GM19463 (cell line): ENCODE measurements around the gene AHR.

Experiments
- ATAC-seq: cut with Tn5 transposase; IDR thresholded peaks from one replicate; pipeline ENCODE4 v1.9.1; 2021; ENCODE audit warnings: mild to moderate bottlenecking, moderate library complexity; ENCODE audit not compliant: unreplicated experiment

Gene AHR

DNA sequence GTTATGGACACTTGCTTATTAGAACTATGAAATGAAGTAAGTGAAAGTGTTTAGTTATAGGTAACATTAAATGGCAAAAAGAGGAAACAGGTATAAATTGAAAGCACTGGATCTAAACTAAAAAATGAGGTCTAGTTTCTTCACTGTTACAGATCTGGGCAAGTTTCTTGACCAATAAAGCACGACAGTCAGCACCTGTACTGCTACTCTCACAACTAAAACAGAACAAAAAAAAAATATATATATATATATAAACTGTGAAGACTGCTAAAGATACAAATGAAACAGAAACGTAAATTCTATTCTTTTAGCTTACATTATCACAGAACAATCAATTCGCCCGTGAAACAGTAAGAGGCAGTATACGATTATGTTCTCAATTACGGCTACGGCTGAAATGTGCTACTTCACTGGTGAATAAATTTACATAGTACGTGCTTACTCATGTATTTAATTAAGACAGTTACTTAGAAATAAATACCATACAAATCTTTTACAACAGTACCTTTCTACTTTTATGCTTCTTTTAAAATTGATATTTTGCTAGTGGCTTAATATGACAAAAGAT is 4.2 kb downstream of the AHR start:
- peak; percentile 20 for ATAC-seq

DNA sequence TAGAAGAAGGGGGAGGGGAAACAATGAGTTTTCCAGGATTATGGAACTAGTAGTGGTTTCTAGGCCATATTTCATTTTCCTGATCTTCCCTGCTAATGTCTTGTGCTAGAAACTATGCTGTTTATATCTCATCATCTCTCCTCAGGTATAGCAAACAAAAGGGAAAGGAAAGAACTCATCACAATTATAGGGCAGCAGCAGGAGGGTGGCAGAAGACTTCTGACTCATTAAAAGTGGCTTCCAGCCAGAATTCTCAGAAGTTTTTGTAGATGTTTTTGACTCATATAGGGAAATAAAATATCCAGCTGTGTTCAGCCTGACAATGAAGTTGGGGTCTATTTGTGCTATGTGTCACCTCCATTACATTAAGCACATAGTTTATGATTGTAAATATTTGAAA is 6.5 kb downstream of the AHR start:
- peak; percentile 26 for ATAC-seq

DNA sequence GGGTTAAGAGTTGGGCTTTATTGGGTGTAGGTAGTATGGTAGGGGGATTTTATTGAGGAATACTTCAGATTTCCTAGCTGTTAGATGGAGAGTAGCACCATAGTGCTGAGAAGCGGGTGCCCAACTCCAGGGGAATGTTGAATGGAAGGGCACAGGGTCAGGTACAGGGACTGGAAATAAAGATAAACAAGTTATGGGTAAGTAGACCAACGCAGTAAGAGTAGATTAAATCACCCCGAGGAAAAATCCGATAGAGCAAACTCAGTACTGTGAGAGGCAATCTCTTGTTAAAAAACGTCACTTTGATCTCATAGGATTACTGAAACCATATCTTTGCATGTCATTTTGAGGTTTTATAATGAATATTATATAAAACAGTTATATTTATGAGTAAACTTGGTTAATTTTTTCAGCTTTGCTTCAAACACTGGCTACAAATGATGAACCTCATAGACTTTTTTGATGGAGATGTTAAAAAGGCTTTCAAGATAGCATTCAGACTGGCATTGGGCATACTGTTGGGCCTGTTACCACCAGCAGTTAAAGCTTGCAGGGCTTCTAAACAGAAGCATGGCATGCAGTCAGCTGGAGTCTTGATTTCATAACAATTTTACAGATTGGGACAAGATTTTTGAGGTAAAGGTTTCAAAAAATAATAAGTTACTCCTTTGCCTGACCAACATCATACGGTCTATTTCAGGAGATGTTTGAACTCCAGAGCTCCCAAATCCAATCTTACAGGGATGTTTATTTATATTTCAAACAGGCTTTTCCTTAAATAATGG is 7.1 kb downstream of the AHR start:
- no peak for ATAC-seq

DNA sequence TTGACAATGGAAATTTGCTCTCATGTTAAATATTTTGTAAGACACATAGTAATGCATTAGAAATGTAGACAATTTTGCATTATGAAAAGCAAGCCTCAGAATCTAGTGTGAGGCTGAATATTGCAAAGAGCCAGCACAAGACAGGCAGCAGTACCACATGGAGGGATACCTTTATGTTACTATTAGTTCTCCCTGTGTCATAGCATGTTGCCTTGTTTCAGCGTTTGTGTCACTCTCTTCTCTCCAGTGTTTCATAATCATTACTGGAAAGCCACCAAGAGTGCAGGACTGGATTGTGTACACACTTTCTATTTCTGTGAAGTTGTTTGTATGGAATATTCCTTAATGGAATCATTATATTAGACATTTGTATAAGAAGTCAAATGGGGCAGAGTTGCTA is 8.5 kb downstream of the AHR start:
- ATAC-seq = no peak

DNA sequence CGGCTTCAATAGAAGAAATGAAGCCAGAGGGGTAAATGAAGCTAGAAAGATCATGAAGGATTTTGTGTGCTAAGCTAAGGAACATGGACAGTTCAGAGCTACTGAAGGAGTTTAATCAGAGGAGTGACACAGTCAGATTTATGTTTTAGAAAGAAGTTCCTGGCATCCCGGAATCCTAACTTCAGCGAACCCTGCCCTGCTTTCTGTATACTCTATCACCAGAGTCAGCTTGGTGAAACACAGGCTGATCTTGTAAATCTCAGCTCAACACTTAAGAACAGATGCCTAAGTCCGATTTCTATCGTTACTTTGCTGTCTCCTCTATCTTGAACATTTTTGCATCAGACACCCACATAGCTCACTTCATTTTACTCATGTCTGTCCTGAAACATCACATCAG is 9.1 kb downstream of the AHR start:
- no peak for ATAC-seq

DNA sequence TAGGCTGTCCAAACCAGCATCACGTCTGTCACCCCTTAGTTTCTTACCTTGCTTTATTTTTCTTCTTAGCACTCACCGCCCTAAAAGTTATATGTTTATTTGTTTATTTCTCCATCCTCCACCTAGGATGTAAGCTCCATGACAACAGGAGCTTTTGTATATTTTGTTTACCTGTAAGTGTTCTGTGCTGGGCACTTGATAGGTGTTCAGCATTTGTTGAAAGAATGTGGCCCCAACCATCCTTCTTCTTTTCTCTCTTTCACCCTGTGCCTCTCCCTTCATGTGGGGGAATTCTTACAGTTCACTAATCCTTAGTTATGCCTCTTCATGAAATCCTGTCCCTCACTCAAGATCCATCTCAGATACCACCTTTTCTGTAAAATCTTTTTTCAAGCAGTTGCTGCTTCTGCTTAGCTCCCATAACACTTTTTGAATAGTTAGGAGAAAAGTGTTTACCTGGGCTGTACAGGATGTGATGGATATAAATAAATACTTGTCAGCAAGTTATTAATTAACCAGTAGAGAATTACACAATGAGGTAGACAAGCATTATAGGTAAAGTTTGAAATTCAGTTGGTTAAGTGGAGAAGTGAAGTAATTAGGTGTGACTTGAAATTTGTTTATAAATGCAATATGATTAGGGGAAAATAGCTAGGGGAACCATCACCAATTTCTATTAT is 9.7 kb downstream of the AHR start:
- ATAC-seq = no peak

DNA sequence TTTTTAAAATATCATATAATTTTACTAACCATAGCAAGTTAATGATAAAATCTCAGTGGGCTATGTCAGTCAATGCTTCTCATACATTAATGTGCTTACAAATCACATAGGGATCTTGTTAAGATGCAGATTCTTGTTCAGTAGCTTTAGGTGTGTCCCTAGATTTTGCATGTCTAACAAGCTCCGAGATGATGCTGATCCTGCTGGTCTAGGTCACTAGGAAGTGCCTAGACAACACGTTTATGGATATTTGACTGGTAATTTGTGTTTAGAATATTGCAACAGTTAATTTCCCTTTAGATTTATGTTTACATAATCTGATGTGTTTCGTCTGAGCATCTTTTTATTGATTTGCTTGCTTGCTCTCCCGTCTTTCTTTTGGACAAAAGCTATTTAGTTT is 12.7 kb downstream of the AHR start:
- ATAC-seq = no peak

DNA sequence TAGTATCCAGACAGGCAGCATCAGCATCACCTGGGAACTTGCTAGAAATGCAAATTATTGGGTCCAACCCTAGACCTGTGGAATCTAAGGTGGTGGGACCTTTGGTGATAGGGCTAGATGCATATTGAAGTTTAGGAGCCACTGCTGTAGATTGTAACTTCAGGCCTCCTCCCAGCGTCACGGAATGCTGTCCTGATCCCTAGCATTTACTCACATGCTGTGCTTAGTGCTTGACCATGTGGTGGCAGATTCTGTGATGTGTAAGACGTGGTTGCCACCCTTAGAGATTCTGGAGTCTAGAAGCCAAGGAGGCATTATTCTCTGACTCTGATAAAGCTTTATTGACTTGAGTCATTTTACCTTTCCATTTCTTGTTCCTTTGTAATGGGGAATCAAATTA is 13.5 kb downstream of the AHR start:
- no peak for ATAC-seq

DNA sequence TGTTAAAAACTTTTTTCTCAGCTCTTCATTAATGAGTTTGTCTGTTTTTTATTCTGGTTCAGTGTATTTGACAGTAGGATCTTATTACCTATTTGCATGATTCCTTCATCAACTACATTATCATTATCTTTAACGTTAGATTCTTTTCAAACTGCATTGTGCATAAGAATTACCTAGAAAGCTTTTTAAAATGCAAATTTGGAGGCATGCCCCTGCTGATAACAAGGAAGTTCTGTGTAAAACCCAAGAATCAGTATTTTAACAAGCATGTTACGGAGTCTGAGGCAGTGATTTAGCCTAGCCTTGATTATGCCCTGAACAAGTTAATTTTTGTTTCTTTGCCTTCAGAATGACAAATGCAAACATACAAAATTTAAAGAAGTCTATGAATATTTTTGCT is 14.2 kb downstream of the AHR start:
- no peak for ATAC-seq

DNA sequence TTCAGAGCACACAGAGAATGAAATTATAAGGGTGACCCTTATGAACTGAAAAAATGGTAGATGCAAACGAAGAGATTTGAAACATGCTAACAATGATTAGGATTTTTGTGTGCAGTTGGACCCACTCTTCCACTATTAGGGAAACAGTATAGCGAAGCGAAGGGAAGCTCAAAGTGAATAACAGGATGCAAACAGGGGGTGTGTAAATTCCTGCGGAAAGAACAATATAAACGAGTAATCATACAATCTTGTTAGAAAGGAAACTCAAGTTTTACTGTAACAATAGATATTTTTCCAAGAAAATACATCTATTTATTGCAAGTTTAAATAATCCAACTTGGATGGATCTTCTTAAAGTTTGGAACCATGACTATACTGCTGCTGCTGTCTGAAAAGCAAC is 14.7 kb downstream of the AHR start:
- ATAC-seq = no peak

DNA sequence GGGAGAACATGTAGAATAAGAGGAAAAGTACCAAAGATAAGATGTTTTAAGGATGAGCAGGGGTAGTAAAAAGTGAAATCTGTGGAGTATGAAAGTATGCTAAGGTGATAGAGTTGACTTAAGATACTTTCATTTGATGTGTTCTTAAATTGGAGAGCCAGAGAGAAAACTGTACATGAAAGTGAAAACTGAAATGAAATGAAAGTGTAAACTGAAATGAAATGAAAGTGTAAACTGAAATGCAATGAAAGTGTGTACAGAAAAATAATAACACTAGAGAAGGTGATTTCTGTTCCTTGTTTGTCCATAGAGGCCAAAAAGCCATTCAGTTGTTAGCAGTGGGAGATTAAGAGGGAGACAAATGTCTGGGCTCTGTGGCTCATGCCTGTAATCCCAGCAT is 17.5 kb downstream of the AHR start:
- ATAC-seq = no peak

DNA sequence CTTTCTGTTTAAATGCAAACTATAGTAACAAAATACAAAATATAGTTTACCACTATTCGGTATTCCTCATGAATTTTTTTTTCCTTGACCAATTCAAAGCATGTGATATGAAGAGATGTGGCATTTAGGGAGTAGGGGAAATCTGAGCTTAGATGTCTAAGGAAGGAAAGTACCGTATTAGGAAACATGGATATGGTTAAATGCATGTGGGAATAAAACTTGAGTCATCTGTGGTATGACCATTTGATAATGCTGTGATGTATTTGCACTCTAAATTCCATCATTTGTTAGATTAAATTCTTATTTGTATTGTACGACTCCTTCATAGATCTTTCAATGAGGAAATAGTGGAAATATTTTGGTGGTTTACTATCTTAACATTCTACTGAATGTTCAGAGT is 19.7 kb downstream of the AHR start:
- ATAC-seq = no peak

DNA sequence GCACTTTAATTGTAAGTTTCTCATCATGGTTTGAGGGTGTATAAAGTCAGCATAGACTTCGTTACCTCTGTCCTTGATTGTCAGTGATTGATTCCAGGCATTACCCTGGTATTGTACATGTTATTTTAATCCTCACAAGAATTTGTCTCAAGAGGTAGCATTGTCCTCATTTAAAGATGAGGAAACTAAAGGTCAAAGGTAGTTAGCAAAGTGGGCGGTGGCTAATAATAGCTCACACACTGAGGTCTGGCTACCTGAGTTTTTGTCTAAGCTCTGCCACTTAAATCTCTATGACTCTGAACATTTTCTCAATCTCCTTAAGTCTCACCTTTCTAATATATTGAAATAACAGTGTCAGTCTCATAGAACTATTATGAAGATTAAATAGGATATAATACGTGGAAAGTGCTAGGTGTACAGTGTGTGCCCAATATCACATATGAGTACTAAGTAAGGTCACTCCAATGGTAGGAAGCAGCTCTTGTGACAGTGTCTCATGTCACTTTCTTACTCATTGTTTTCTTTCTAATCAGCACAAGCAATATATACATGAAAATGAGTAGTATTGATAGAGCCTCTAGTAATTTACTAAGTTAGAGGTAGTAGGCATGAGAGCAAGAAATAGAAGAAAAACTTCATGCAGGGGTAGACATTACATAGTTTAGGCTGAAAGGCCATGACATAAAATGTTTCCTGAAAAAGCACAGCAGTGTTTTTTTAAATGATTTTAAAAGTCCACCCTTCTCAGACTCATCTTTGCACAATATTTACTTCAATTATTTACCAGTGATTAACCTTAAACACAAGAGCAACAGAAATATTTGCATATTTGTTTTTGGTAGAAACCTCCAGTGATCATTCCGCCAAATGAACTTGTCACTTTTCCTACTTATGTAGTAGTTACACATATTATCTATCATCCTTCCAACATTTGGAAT is 21.0 kb downstream of the AHR start:
- no peak for ATAC-seq

DNA sequence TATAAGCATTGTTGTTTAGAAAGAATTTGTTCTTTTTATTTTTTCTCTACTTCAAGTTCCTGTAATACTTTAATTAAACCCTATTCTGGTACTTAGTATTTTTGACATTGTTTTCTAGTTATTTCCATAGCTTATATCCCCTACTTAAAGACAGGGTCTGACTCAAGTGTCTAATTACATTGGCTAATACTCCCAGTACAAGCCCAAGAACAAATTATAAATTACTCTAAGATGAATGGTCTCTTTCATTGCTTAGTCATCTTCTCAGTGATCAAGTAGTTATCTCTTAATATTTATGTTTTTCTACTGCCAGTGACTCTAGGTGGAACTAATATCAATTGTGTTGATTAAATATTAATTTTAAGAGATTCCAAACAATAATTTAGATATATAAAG is 21.6 kb downstream of the AHR start:
- no peak for ATAC-seq

DNA sequence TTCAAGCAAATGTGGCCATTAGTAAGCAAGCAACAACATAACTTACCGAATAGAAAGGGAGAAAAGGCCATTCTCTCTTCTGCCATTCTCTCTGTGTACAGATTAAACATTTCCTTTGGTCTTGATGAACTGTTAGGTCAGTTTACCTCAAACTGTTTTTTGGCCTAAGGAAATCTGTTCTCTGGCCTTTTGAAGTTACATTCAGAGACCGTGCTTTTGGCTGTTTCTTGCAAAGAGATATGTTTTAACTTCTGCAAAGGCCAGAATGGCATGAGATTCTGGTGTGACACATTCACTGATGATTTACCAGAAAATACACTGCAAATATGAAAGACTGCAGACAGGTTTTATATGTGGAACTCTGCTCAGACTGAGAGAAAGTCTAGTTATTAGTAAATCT is 22.2 kb downstream of the AHR start:
- no peak for ATAC-seq

DNA sequence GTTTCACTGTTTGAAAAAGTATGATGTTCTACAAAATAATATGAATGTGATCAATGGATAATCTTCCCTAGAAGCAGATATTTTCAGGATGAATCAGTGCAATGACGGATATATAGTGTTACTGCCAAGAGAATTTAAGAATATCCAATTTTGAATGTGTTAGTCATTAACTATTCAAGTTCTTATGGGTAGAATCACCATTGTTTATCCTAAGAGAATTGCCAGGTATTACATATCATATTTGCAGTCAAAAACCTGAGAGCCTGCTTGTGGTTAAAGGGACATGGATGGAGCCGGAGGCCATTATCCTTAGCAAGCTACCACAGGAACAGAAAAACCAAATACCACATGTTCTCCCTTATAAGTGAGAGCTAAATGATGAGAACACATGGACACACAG is 26.9 kb downstream of the AHR start:
- no peak for ATAC-seq

DNA sequence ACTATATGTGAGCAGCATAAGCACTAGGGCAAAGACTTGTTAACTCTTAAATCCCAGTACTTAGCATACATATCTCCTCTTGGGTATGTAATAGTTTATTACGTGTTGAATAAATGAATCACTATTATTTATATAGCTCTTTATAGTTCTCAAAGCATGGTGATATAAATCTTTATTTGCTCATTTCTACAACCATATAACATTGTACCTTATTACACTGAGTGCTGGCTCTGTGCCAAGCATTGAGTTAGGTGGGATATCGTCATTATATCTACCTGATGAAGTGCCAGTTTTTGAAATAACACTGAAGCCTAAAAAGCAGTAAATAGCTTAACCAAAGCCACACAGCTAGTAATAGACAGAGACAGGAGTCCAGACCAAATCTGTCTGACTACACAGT is 27.9 kb downstream of the AHR start:
- no peak for ATAC-seq

DNA sequence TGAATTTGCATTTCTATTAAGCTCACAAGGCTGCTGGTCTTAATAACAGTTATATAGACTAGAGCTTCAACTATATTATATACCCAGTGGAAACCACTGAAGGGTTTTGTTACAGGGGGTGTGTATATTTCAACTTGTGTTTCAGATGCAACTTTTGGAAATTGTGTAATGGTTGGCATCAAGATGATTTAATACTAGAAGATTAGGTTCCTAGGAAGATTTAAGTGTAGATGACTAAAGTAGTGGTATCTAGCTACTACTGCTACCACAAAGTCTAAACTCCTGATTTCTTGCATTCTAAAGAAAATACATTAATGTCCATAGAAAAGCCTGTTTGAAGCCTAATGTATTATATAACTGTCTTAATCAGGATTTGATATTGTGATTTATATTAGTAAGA is 30.2 kb downstream of the AHR start:
- no peak for ATAC-seq

DNA sequence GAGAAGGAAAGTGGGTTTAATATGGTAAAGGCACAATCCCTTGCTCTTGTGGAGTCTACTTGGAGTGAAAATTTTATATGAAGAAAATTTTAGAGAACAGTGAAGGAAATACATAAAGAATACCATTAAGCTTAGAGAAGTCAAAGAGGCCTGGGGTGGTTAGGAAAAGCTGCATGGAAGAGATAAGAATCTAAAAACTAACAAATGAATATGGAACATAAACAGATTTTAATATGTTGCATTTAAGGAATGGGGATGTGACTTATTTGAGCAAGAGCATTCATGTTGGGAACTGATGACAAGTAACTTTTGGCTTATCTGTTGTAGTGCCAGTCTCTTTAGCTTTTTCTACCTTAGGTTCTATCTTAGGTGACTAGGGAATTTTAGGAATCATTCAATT is 31.0 kb downstream of the AHR start:
- ATAC-seq = no peak

DNA sequence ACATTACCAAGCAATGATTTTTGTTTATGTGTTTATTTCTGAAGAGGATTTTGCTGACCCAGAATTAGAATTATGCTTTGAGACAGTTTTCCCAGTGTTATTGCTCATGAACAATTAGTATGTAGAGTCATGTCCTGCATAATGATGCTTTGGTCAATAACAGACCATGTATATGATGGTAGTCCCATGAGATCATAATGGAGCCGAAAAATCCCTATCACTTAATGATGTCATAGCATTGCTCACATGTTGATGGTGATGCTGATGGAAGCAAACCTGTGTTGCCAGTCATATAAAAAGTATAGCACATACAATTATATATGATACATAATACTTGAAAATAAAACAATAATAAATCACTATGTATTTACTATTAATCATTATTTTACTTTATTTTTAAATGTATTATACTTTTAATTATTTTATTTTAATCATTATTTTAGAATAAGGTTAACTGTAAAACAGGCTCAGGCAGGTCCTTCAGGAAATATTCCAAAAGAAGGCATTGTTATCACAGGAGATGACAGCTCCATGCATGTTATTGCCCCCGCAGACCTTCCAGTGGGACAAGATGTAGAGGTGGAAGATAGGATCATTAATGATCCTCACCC is 33.5 kb downstream of the AHR start:
- no peak for ATAC-seq

DNA sequence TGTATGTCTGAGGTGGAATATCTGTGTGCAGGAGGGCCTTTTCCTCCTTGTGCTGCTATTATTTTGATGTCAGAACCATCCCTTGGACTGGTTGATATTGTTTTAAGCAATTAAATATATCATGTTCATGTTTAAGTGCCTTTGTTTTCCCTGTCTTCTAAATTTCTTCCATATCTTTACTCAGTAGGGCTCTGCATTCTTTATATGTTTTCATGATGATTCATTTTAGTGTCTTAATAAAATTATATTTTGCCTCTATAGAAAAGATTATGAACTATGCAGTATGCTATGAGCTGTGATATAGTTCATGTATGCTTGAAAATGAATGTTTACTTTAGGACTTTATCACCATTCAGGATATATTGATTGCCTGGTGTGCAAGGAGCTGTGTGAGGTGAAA is 34.8 kb downstream of the AHR start:
- ATAC-seq = no peak
